Nephron progenitor cell (in vitro differentiated cells): ENCODE results near the gene PRSS38.

ENCODE experiments used
- DNase-seq: peaks from one replicate; pipeline ENCODE4 v3.0.0; 2021
- H3K27ac Mint-ChIP-seq: 2 replicates; pipeline ENCODE4 v1.8.0; 2021; ENCODE audit warnings: mild to moderate bottlenecking, moderate library complexity, mixed read lengths
- H3K27me3 Mint-ChIP-seq: 2 replicates; pipeline ENCODE4 v1.8.0; 2021; ENCODE audit warnings: mild to moderate bottlenecking, low read depth, mixed read lengths; ENCODE audit not compliant: poor library complexity
- H3K36me3 Mint-ChIP-seq: 2 replicates; pipeline ENCODE4 v1.8.0; 2021; ENCODE audit warnings: low read depth, mixed read lengths
- H3K4me1 Mint-ChIP-seq: 2 replicates; pipeline ENCODE4 v1.8.0; 2021; ENCODE audit warnings: mixed read lengths
- H3K4me3 Mint-ChIP-seq: 2 replicates; pipeline ENCODE4 v1.8.0; 2021; ENCODE audit warnings: mild to moderate bottlenecking, moderate library complexity, mixed read lengths
- H3K9me3 Mint-ChIP-seq: 2 replicates; pipeline ENCODE4 v1.8.0; 2021; ENCODE audit warnings: mild to moderate bottlenecking, moderate library complexity, mixed read lengths
- CTCF ChIP-seq: fragments of 200-600 bp; sonication (generic); IDR thresholded peaks from 2 replicates; pipeline ENCODE4 v1.5.0; 2021; ENCODE audit warnings: antibody characterized with exemption

Gene PRSS38

GRCh38 chr1:227816750-227817446 lies 1.4 kb downstream of the PRSS38 start:
- Mint-ChIP-seq H3K4me3 (no peak overlapping the region), H3K4me1 (no peaks in the 10 kb centered on the region), H3K27ac (no peak overlapping the region), H3K27me3 (peaks cover 6% of the 10 kb centered on the region), H3K9me3 (peaks cover 53% of the 10 kb centered on the region), H3K36me3 (no peaks in the 10 kb centered on the region)
- DNase-seq, result no peak
- no peak for TF ChIP-seq CTCF

- H3K36me3 Mint-ChIP-seq, result no peaks in the 10 kb centered on the region
- no peak for TF ChIP-seq CTCF
- no peak overlapping the region for H3K4me3 Mint-ChIP-seq
- no peaks in the 10 kb centered on the region for H3K4me1 Mint-ChIP-seq
- H3K9me3 Mint-ChIP-seq, result peaks cover 62% of the 10 kb centered on the region
- DNase-seq, result no peak
- H3K27me3 Mint-ChIP-seq, result peaks cover 23% of the 10 kb centered on the region
- no peak overlapping the region for H3K27ac Mint-ChIP-seq
These were observed 8.1 kb downstream of the PRSS38 start for GRCh38 chr1:227823537-227823936.

- Mint-ChIP-seq H3K4me1 (no peaks in the 10 kb centered on the region), H3K27me3 (peaks cover 23% of the 10 kb centered on the region)
These were observed 8.7 kb downstream of the PRSS38 start for GRCh38 chr1:227824204-227824603.

GRCh38 chr1:227828786-227829185 lies 13.3 kb downstream of the PRSS38 start:
- Mint-ChIP-seq H3K27ac (no peak overlapping the region), H3K4me3 (no peak overlapping the region), H3K4me1 (no peaks in the 10 kb centered on the region), H3K9me3 (peaks cover 41% of the 10 kb centered on the region), H3K36me3 (no peaks in the 10 kb centered on the region), H3K27me3 (peaks cover 18% of the 10 kb centered on the region)
- DNase-seq, result no peak
- no peak for TF ChIP-seq CTCF

More at GRCh38 chr1:227824204-227824603, 8.7 kb downstream of the PRSS38 start:
- TF ChIP-seq CTCF, result no peak
- H3K9me3 Mint-ChIP-seq, result peaks cover 56% of the 10 kb centered on the region
- no peak for DNase-seq
- no peak overlapping the region for H3K4me3 Mint-ChIP-seq
- H3K27ac Mint-ChIP-seq, result no peak overlapping the region
- H3K36me3 Mint-ChIP-seq, result no peaks in the 10 kb centered on the region

- DNase-seq, result no peak
- Mint-ChIP-seq H3K4me1 (peaks cover 10% of the 10 kb centered on the region), H3K9me3 (no peaks in the 10 kb centered on the region), H3K27me3 (peaks cover 13% of the 10 kb centered on the region), H3K4me3 (no peak overlapping the region), H3K36me3 (no peaks in the 10 kb centered on the region), H3K27ac (no peak overlapping the region)
- no peak for TF ChIP-seq CTCF
These were observed 22.7 kb downstream of the PRSS38 start for GRCh38 chr1:227838181-227838580.

- TF ChIP-seq CTCF, result no peak
- H3K36me3 Mint-ChIP-seq, result no peaks in the 10 kb centered on the region
- DNase-seq, result peak; percentile 14
- no peaks in the 10 kb centered on the region for H3K9me3 Mint-ChIP-seq
- no peak overlapping the region for H3K27ac Mint-ChIP-seq
- no peak overlapping the region for H3K4me3 Mint-ChIP-seq
- peaks cover 10% of the 10 kb centered on the region for H3K4me1 Mint-ChIP-seq
- peaks cover 7% of the 10 kb centered on the region for H3K27me3 Mint-ChIP-seq
These were observed 25.6 kb downstream of the PRSS38 start for GRCh38 chr1:227841096-227841495.
